Measurements from ENCODE around the gene TEX2.
A peak's percentile ranks its signal among the peaks of the same experiment; 100 is the strongest.

TEX2 gene

GRCh38 chr17:64281962-64282752 is 19.1 kb upstream of the TEX2 start:
- no peaks in the 10 kb centered on the region for H3K27me3 Mint-ChIP-seq (ENCODE audit: low read depth)
- no peak overlapping the region for H3K27ac Mint-ChIP-seq
- no peak overlapping the region for H3K4me3 Mint-ChIP-seq
- no peaks in the 10 kb centered on the region for H3K9me3 Mint-ChIP-seq
- peak; percentile 14 for DNase-seq (ENCODE audit: low spot score)
- no peaks in the 10 kb centered on the region for H3K36me3 Mint-ChIP-seq (ENCODE audit: low read depth)
- H3K4me1 Mint-ChIP-seq (ENCODE audit: low read depth), result peaks cover 9% of the 10 kb centered on the region

- DNase-seq (ENCODE audit: low spot score), result no peak
- no peaks in the 10 kb centered on the region for H3K9me3 Mint-ChIP-seq
- no peaks in the 10 kb centered on the region for H3K36me3 Mint-ChIP-seq (ENCODE audit: low read depth)
- H3K27ac Mint-ChIP-seq, result no peak overlapping the region
- no peak overlapping the region for H3K4me3 Mint-ChIP-seq
- H3K27me3 Mint-ChIP-seq (ENCODE audit: low read depth), result no peaks in the 10 kb centered on the region
- H3K4me1 Mint-ChIP-seq (ENCODE audit: low read depth), result peaks cover 9% of the 10 kb centered on the region
Measured at GRCh38 chr17:64278614-64279013, 15.6 kb upstream of the TEX2 start.

GRCh38 chr17:64277831-64278562 is 14.9 kb upstream of the TEX2 start:
- Mint-ChIP-seq H3K27me3 (ENCODE audit: low read depth) (no peaks in the 10 kb centered on the region), H3K4me1 (ENCODE audit: low read depth) (peaks cover 11% of the 10 kb centered on the region), H3K36me3 (ENCODE audit: low read depth) (no peaks in the 10 kb centered on the region), H3K27ac (no peak overlapping the region), H3K9me3 (no peaks in the 10 kb centered on the region), H3K4me3 (no peak overlapping the region)
- no peak for DNase-seq (ENCODE audit: low spot score)

DNA sequence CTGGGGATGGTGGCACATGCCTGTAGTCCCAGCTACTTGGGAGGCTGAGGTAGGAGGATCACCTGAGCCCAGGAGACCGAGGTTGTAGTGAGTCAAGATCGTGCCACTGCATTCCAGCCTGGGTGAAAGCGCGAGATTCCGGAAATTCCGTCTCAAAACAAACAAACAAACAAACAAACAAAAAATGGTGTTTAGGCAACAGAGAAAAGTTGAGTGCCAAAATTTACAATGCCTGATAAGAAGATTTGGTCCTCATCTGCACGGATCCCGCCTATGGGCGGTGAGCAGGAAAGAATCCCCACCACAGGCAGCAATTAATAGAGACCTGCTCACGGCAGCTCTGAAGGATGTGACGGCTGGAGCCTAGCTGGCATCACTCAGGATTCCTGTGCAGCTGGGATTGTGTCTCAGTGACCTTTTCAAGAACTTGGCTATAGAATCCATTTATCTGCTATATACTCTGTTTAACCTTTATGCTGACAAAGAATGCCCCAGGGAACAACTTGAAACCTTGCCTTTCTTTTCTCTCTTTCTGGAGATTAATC is 14.0 kb upstream of the TEX2 start:
- peaks cover 11% of the 10 kb centered on the region for H3K4me1 Mint-ChIP-seq (ENCODE audit: low read depth)
- H3K27ac Mint-ChIP-seq, result no peak overlapping the region
- no peak for DNase-seq (ENCODE audit: low spot score)
- no peak overlapping the region for H3K4me3 Mint-ChIP-seq
- H3K9me3 Mint-ChIP-seq, result no peaks in the 10 kb centered on the region
- no peaks in the 10 kb centered on the region for H3K36me3 Mint-ChIP-seq (ENCODE audit: low read depth)
- H3K27me3 Mint-ChIP-seq (ENCODE audit: low read depth), result no peaks in the 10 kb centered on the region

DNA sequence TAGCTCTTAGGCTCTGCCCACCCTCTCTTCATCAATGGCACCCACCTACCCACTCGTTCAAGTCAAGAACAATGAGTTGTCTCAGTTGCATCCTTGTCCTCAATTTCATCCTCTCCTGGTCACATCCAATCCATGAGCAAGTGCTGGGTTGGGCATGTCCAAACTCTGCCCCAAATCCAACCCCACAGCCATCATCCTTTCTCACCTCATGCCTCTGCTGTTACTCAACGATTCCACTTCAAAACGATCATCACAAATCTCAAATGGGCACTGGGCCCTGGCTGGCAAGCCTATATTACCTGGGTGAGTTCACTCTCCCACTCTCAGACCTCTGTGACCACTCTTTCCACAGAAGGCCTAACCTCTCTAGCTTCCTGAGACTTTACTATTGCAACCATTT is 12.0 kb upstream of the TEX2 start:
- peak overlapping the region; percentile 7 for H3K27ac Mint-ChIP-seq

DNA sequence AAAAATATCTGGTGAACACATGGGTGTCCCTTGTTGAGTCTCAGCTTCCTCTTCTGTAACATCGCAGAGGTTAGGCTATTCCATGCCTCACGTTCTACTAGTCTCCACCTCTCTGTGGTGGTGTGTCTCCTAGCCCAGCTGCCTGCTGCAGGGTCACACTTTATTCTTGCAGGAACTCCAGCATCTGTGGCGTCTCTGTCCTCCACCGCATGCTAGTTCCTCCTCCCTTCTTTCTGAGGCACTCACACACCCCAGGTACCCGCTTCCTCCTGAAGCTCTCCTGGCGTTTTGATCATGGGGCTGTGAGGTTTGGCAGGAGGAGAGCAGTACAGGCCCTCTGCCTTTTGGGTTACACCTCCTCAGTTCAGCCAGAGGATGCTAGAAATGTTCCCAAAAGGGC is 9.9 kb upstream of the TEX2 start:
- H3K4me3 Mint-ChIP-seq, result no peak overlapping the region
- no peaks in the 10 kb centered on the region for H3K36me3 Mint-ChIP-seq (ENCODE audit: low read depth)
- peaks cover 15% of the 10 kb centered on the region for H3K4me1 Mint-ChIP-seq (ENCODE audit: low read depth)
- peaks cover 6% of the 10 kb centered on the region for H3K9me3 Mint-ChIP-seq
- no peak for DNase-seq (ENCODE audit: low spot score)
- peaks cover 3% of the 10 kb centered on the region for H3K27me3 Mint-ChIP-seq (ENCODE audit: low read depth)
- H3K27ac Mint-ChIP-seq, result no peak overlapping the region

More for the DNA sequence above, 12.0 kb upstream of the TEX2 start:
- H3K36me3 Mint-ChIP-seq (ENCODE audit: low read depth), result no peaks in the 10 kb centered on the region
- peaks cover 20% of the 10 kb centered on the region for H3K4me1 Mint-ChIP-seq (ENCODE audit: low read depth)
- H3K4me3 Mint-ChIP-seq, result no peak overlapping the region
- no peaks in the 10 kb centered on the region for H3K27me3 Mint-ChIP-seq (ENCODE audit: low read depth)
- DNase-seq (ENCODE audit: low spot score), result no peak
- H3K9me3 Mint-ChIP-seq, result peaks cover 6% of the 10 kb centered on the region

- Mint-ChIP-seq H3K27ac (peak overlapping the region; percentile 80), H3K9me3 (peaks cover 6% of the 10 kb centered on the region), H3K36me3 (ENCODE audit: low read depth) (no peaks in the 10 kb centered on the region), H3K4me3 (peak overlapping the region; percentile 45), H3K4me1 (ENCODE audit: low read depth) (peaks cover 15% of the 10 kb centered on the region), H3K27me3 (ENCODE audit: low read depth) (peaks cover 11% of the 10 kb centered on the region)
- DNase-seq (ENCODE audit: low spot score), result no peak
Measured at GRCh38 chr17:64270885-64271284, 7.8 kb upstream of the TEX2 start.

DNA sequence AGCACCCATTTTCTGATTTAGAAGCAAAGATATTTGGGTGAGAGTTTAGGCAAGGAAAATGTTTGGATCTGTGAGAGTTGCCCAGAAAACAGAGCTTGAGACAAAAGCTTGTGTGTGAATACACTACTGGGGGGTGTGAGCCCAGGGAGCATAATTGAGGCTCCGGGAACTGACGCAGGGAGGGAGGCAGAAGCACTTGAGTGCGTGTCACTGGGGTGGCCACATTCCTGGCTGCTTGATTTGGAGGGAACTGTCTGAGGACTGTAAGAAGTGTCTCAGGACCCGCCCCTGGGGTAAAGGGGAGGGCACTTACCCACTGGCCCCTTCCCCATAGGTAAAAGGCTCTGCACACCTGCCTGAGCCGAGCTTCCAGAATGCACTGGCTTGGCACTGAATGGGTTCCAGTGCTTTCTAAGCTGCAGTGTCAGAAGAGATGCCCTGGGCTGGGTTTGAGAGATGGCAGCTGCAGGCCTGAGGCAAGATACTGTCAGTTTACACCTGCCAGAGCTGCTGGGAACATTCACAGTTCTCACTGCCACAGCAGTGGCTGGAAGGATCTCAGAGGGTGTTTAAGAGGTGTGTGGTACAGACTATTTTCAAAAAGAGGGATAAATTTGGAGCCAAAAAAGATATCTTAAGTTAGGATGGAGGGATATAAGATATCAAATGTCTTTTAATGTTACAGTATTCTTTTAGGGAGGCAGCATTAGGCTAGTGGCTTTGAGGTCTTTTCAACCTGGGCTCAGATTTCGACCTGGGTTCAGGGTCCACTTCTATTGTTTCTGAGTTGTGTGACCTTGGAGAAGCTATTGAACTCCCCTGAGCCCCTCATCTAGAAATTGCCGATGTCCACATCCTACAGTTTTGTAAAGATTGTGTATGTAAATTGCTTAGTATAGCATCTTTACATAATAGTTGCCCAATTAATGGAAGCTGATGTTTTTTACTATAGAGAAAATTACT is 6.9 kb upstream of the TEX2 start:
- peak overlapping the region; percentile 80 for H3K27ac Mint-ChIP-seq
- peaks cover 6% of the 10 kb centered on the region for H3K9me3 Mint-ChIP-seq
- H3K4me3 Mint-ChIP-seq, result peak overlapping the region; percentile 45
- H3K27me3 Mint-ChIP-seq (ENCODE audit: low read depth), result peaks cover 11% of the 10 kb centered on the region
- no peak for DNase-seq (ENCODE audit: low spot score)
- H3K4me1 Mint-ChIP-seq (ENCODE audit: low read depth), result peaks cover 15% of the 10 kb centered on the region
- no peaks in the 10 kb centered on the region for H3K36me3 Mint-ChIP-seq (ENCODE audit: low read depth)

DNA sequence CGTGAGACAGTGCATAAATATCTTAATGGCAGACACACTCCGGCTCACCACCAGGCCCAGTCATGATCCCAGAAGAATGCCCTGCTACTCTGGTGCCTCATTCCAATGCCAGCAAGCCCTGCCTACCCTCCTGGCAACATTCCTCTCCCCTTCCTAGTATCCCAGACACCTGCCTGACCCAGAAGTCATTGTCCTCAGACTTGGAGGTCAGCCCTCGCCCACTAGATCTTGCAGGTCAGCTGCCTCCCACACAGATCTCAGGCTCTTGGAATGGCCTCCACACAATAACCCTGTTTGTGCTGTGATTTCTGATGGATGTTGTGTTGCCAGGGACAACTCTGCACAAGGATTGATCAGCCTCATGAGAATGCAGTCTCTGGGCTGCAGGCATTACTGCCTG is 1.8 kb upstream of the TEX2 start:
- Mint-ChIP-seq H3K9me3 (no peaks in the 10 kb centered on the region), H3K27me3 (ENCODE audit: low read depth) (peaks cover 17% of the 10 kb centered on the region), H3K27ac (no peak overlapping the region), H3K4me1 (ENCODE audit: low read depth) (peaks cover 26% of the 10 kb centered on the region), H3K4me3 (no peak overlapping the region), H3K36me3 (ENCODE audit: low read depth) (no peaks in the 10 kb centered on the region)
- DNase-seq (ENCODE audit: low spot score), result no peak

DNA sequence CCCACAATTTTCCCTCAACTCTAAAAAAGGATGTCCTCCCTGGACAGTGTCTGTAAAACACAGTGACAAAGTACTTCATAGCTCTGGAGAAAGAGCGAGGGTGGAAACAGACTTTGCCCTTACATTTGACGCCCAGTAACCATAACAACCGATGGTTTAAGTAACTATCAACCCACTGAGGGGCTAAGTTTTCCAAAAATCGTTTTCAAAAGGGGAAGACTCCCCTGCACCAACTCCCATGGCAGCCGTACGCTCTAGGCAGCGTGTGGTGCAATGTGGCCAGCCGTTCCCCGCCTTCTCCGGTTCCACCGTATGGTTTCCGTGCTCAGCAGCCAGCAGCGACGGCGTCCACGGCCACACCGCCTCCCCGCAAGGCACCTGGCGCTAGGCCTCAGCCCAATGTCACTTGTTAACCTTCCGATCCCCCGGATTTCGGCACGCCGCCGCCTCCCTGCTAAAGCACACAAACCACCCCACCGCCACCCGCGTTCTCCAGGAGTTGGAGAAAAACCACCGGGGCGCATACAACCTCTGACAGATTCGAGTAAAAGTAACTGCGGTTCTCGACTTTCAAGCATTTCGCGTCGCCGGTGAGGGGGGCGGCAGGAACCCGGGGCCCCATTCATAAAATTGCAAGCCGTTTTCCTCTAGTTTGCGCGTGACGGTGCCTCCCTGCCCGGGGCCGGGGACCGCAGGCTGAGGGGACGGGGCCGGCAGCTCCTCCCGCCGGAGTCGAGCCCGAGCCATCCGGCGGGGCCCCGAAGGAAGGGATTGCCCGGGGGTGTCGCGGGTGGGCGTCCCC is 661 bp downstream of the TEX2 start:
- DNase-seq (ENCODE audit: low spot score), result peak; percentile 61
- Mint-ChIP-seq H3K4me3 (peak overlapping the region; percentile 88), H3K27ac (peak overlapping the region; percentile 94), H3K9me3 (no peaks in the 10 kb centered on the region), H3K36me3 (ENCODE audit: low read depth) (no peaks in the 10 kb centered on the region), H3K27me3 (ENCODE audit: low read depth) (peaks cover 10% of the 10 kb centered on the region), H3K4me1 (ENCODE audit: low read depth) (peaks cover 27% of the 10 kb centered on the region)

DNA sequence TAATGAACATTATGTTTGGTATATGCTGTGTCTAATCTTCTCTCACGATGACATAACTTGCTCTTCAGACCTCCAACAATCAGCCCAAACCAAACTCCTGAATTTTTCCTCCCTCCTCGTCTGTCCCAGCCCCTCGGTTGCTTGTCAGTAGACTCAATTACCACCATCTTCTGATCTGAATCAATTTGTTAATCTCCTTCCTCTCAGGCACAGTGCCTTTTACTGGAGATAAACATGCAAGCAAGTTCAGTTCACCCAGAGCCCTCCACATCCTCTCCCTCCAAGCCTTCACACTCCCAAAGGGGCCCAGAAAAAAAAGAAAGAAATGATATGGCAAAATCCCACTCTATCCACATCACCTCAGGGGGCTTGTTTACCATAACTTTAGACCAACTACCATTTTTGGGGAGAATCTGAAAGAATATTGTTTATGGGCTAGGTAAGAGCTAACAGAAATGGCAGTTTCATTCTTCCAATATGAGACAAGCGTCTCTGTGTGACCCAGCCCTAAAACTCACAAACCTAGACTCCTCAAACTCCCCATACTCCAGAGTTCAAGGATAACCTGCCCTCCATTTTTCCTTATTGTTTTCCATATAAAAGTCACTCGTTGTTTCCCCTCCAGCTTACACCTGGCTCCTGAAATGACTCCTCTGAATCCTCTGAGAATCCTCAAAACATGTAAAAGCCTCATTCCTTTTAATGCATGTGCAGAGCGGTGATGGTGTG is 1.5 kb downstream of the TEX2 start:
- Mint-ChIP-seq H3K9me3 (no peaks in the 10 kb centered on the region), H3K27ac (peak overlapping the region; percentile 94), H3K4me3 (peak overlapping the region; percentile 88)

DNA sequence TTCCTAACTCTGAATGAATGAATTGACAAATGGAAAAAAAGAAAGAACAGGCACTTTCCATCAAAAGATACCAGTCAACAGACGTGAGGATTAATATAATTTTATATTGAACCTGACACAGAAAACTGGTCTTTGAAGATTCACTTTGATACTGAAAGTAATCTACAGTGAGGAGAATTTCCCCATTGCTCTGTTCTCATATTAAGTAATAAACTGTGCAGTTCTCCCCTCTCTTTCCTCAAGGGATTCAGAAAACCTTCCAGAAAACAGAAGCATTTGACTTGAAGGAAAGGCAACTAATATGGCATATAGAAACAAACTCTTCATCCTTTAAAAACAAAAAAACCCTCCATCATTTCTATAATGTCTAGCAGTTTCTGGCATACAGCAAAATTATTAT is 2.2 kb downstream of the TEX2 start:
- peaks cover 28% of the 10 kb centered on the region for H3K4me1 Mint-ChIP-seq (ENCODE audit: low read depth)
- no peaks in the 10 kb centered on the region for H3K9me3 Mint-ChIP-seq
- H3K27ac Mint-ChIP-seq, result no peak overlapping the region
- DNase-seq (ENCODE audit: low spot score), result no peak
- peaks cover 5% of the 10 kb centered on the region for H3K27me3 Mint-ChIP-seq (ENCODE audit: low read depth)
- H3K4me3 Mint-ChIP-seq, result peak overlapping the region; percentile 14
- no peaks in the 10 kb centered on the region for H3K36me3 Mint-ChIP-seq (ENCODE audit: low read depth)

More for the DNA sequence above, 1.5 kb downstream of the TEX2 start:
- peaks cover 27% of the 10 kb centered on the region for H3K4me1 Mint-ChIP-seq (ENCODE audit: low read depth)
- peaks cover 7% of the 10 kb centered on the region for H3K27me3 Mint-ChIP-seq (ENCODE audit: low read depth)
- no peak for DNase-seq (ENCODE audit: low spot score)
- no peaks in the 10 kb centered on the region for H3K36me3 Mint-ChIP-seq (ENCODE audit: low read depth)

Measured in T-helper 2 cell treated with Interferon-gamma antibody and Interleukin-4, amounts not matched to agents 5 μg/mL and 100 μg/mL, for 36 hours (primary cell).